GM23248 (cell line): ENCODE measurements around the gene SLIT3. TPM values are rescaled to one million over a fixed set of nuclear protein-coding genes. Genes with fewer than 3 reads are reported as not detected.
A peak's percentile ranks its signal among the peaks of the same experiment; 100 is the strongest.

Experiments used
- DNase-seq: peaks from one replicate; pipeline ENCODE4 v3.0.0-alpha.2; 2015
- H2AFZ ChIP-seq: fragments of 200-600 bp; sonication (generic); 2 replicates; pipeline ENCODE4 v1.6.1; 2016; ENCODE audit warnings: antibody characterized with exemption
- H3F3A ChIP-seq: fragments of 200-600 bp; sonication (generic); 2 replicates; pipeline ENCODE4 v1.6.1; 2016; ENCODE audit warnings: mild to moderate bottlenecking, antibody characterized with exemption, mixed run types; ENCODE audit not compliant: insufficient read depth
- H3K27ac ChIP-seq: fragments of 200-600 bp; sonication (generic); 2 replicates; pipeline ENCODE4 v1.5.1; 2016; ENCODE audit warnings: mild to moderate bottlenecking
- H3K27me3 ChIP-seq: fragments of 200-600 bp; sonication (generic); replicated peaks from 2 replicates; pipeline ENCODE4 v1.6.1; 2016; ENCODE audit warnings: mild to moderate bottlenecking; ENCODE audit not compliant: insufficient read depth
- H3K36me3 ChIP-seq: fragments of 200-600 bp; sonication (generic); 2 replicates; pipeline ENCODE4 v1.6.1; 2016; ENCODE audit warnings: low read depth, mild to moderate bottlenecking
- H3K4me1 ChIP-seq: fragments of 200-600 bp; sonication (generic); 2 replicates; pipeline ENCODE4 v1.6.1; 2016; ENCODE audit warnings: mild to moderate bottlenecking; ENCODE audit not compliant: insufficient read depth
- H3K4me2 ChIP-seq: fragments of 200-600 bp; sonication (generic); one replicate; pipeline ENCODE4 v1.6.1; 2016; ENCODE audit warnings: mild to moderate bottlenecking; ENCODE audit not compliant: unreplicated experiment
- H3K4me3 ChIP-seq: fragments of 200-600 bp; sonication (generic); 2 replicates; pipeline ENCODE4 v1.5.1; 2016; ENCODE audit warnings: mild to moderate bottlenecking
- H3K79me2 ChIP-seq: fragments of 200-600 bp; sonication (generic); 2 replicates; pipeline ENCODE4 v1.6.1; 2016; ENCODE audit warnings: mild to moderate bottlenecking; ENCODE audit not compliant: insufficient read depth
- H3K9ac ChIP-seq: fragments of 200-600 bp; sonication (generic); 2 replicates; pipeline ENCODE4 v1.6.1; 2016; ENCODE audit warnings: mild to moderate bottlenecking
- H3K9me2 ChIP-seq: fragments of 200-600 bp; sonication (generic); 2 replicates; pipeline ENCODE4 v1.6.1; 2016; ENCODE audit warnings: mixed run types, mild to moderate bottlenecking, moderate library complexity; ENCODE audit not compliant: insufficient read depth
- H3K9me3 ChIP-seq: fragments of 200-600 bp; sonication (generic); one replicate; pipeline ENCODE4 v1.6.1; 2017; ENCODE audit warnings: low read depth
- H4K20me1 ChIP-seq: fragments of 200-600 bp; sonication (generic); 2 replicates; pipeline ENCODE4 v1.6.0; 2016; ENCODE audit not compliant: insufficient read depth
- EZH2 ChIP-seq: fragments of 200-600 bp; sonication (generic); IDR thresholded peaks from 2 replicates; pipeline ENCODE4 v1.6.1; 2018; ENCODE audit warnings: antibody characterized with exemption, mild to moderate bottlenecking; ENCODE audit not compliant: insufficient read depth, poor library complexity, severe bottlenecking
- EZH2phosphoT487 ChIP-seq: fragments of 200-600 bp; sonication (generic); IDR thresholded peaks from 2 replicates; pipeline ENCODE4 v1.6.1; 2018; ENCODE audit warnings: antibody characterized with exemption, moderate library complexity, mild to moderate bottlenecking, low read depth; ENCODE audit not compliant: insufficient read depth
- WGBS, 2 experiments: methylation state at CpG; one replicate each; pipeline ENCODE4 v1.1.6; 2015 to 2017; ENCODE audit warnings: low lambda C conversion rate in 2 of 2, low coverage in 1 of 2; ENCODE audit errors: missing lambda C conversion rate in 2 of 2; 5-methylcytosine and 5-hydroxymethylcytosine counted together
- in situ Hi-C: fragments of 300-500 bp; cut with MboI; formaldehyde crosslinking; loops from 2 replicates; pipeline ENCODE4 v1.15.0; 2020
- polyA plus RNA-seq: library from polyadenylated mRNA; unstranded; fragments of >200 nt; fragmentation: Nextera tagmentation; extraction: Ambion mirVana; gene quantifications from 2 replicates; pipeline ENCODE4 v1.2.1, GENCODE V29; 2016
- total RNA-seq: library from RNA; depleted of rRNA; stranded (reverse); fragments of >200 nt; shearing (Covaris generic); gene quantifications from 2 replicates; pipeline ENCODE4 v1.2.3, GENCODE V29; 2014

Gene SLIT3
- total and polyA plus RNA-seq, 2 experiments from 2014 or later, result 61.9 to 100 TPM

DNA sequence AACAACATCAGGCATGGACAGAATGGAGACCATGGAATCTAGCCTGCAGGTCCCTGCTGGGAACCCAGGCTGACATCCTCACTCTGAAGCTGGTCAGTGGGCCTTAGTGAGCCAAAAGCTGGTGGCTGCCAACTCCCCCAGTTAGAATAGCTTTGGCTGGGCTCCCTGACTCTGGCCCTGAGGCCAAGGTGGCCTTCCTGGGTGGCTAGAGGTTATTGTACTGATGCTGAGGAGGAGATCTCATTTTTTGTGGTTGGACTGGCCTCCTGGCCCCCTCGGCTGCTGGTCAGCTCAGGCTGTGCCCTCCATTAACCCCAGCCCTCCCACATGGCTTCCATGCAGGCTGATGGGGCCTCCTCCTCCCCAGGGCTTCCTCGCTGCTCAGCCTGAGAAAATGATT, 620.5 kb downstream of the SLIT3 start:
- no peak overlapping the region for H3K4me3 ChIP-seq
- H3K9me2 ChIP-seq, result no peaks in the 10 kb centered on the region
- no peaks in the 10 kb centered on the region for H4K20me1 ChIP-seq
- no peak overlapping the region for H3K27ac ChIP-seq
- H3K4me2 ChIP-seq, result no peak overlapping the region
- no peaks in the 10 kb centered on the region for H3K27me3 ChIP-seq
- 54 to 78% methylated on average over 2 of the region's 2 CpGs for WGBS, 2 experiments
- H3F3A ChIP-seq, result peaks cover 19% of the 10 kb centered on the region
- no peak for DNase-seq
- no peaks in the 10 kb centered on the region for H3K79me2 ChIP-seq
- no peaks in the 10 kb centered on the region for H3K9me3 ChIP-seq
- peaks cover 16% of the 10 kb centered on the region for H3K4me1 ChIP-seq
- H2AFZ ChIP-seq, result no peak overlapping the region
- no peak for TF ChIP-seq EZH2phosphoT487
- TF ChIP-seq EZH2, result no peak
- H3K9ac ChIP-seq, result no peak overlapping the region
- in situ Hi-C loops, result no loop called here
- no peaks in the 10 kb centered on the region for H3K36me3 ChIP-seq

DNA sequence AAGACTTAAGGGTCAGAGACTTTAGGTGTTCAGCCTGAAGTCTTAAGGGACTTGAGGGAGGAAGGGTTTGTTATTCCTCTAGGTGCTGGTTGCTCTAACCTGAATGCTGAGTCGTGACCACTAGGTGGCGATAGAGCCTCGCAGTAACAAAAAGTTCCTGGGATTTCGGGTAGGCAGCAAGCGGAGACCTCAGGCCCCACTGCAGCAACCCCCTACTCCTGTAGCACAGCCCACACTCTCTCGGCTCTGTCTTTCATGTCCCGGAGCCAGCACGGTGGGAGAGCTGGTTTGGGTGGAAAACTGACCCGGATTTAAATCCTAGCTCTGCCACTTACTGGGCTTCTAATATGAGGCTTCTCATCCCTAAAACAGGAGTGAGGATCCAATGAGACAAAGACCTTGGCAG, 621.4 kb downstream of the SLIT3 start:
- no peaks in the 10 kb centered on the region for H3K9me3 ChIP-seq
- H3K4me1 ChIP-seq, result peaks cover 16% of the 10 kb centered on the region
- in situ Hi-C loops, result no loop called here
- no peak overlapping the region for H3K9ac ChIP-seq
- no peak overlapping the region for H3K4me3 ChIP-seq
- no peaks in the 10 kb centered on the region for H3K27me3 ChIP-seq
- H3K79me2 ChIP-seq, result no peaks in the 10 kb centered on the region
- H2AFZ ChIP-seq, result no peak overlapping the region
- H3K36me3 ChIP-seq, result no peaks in the 10 kb centered on the region
- no peaks in the 10 kb centered on the region for H3K9me2 ChIP-seq
- no peaks in the 10 kb centered on the region for H4K20me1 ChIP-seq
- no peak overlapping the region for H3K4me2 ChIP-seq
- peaks cover 19% of the 10 kb centered on the region for H3F3A ChIP-seq
- TF ChIP-seq EZH2phosphoT487 (no peak), EZH2 (no peak)
- no peak overlapping the region for H3K27ac ChIP-seq
- DNase-seq, result peak; percentile 74
- WGBS, 2 experiments, result 2 to 6% methylated on average over 9 of the region's 9 CpGs

DNA sequence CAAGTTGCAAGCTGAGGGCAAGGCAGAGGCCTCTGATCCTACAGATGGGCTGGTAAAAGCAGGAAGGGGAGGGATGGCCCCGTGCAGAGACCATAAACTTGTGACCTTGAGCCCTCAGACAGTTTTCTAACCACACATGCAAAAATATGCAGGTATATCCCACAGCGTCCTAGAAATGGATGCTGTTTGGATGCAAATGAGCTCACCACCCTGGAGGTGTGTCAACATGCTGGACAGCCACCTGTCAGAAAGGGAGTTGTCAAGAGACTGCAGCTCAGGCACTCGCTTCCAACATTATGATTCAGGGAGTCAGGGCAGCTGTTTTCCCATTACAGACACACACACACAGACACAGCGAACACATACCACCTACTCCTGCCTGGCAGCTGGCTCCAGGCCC, 624.4 kb downstream of the SLIT3 start:
- H3K36me3 ChIP-seq, result no peaks in the 10 kb centered on the region
- no peak overlapping the region for H3K4me3 ChIP-seq
- no peak for DNase-seq
- no peak overlapping the region for H3K4me2 ChIP-seq
- no peaks in the 10 kb centered on the region for H4K20me1 ChIP-seq
- H3K9me2 ChIP-seq, result no peaks in the 10 kb centered on the region
- H2AFZ ChIP-seq, result no peak overlapping the region
- no peaks in the 10 kb centered on the region for H3K27me3 ChIP-seq
- H3K9ac ChIP-seq, result no peak overlapping the region
- peaks cover 8% of the 10 kb centered on the region; the same call in 1 of the 2 replicates for H3F3A ChIP-seq
- in situ Hi-C loops, result no loop called here
- peaks cover 7% of the 10 kb centered on the region for H3K4me1 ChIP-seq
- H3K27ac ChIP-seq, result no peak overlapping the region
- 78 to 79% methylated on average over 4 of the region's 4 CpGs for WGBS, 2 experiments
- H3K79me2 ChIP-seq, result no peaks in the 10 kb centered on the region
- TF ChIP-seq EZH2 (no peak), EZH2phosphoT487 (no peak)
- H3K9me3 ChIP-seq, result no peaks in the 10 kb centered on the region

DNA sequence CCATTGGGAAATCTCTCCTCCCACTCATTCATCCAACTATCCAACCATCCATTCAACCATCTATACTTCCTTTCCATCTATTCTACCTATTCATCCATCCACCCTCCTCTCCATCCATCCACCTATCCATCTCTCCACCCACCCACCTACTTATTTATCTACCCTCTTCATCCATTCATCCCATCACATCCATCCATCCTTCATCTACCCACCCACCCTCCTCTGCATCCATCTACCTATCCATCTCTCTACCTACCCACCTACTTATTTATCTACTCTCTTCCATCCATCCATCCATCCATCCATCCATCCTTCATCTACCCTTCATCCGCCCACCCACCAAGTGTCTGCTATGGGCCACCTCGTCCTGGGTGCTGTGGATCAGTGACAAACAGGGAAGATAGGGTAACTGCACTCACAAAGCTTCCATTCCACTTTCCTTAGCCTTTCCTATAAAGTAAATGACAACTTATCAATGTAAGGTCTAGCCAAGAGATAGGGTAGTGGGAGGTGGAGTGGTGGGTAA, 625.0 kb downstream of the SLIT3 start:
- Histone ChIP-seq H4K20me1 (no peaks in the 10 kb centered on the region), H3K9me2 (no peaks in the 10 kb centered on the region), H3F3A (0 out of 2 replicates have a peak, but pooled peaks cover 4% of the 10 kb centered on the region), H3K27ac (no peak overlapping the region), H3K79me2 (no peaks in the 10 kb centered on the region), H3K4me1 (peaks cover 1% of the 10 kb centered on the region), H3K9me3 (no peaks in the 10 kb centered on the region), H2AFZ (no peak overlapping the region), H3K36me3 (no peaks in the 10 kb centered on the region), H3K4me2 (no peak overlapping the region), H3K9ac (no peak overlapping the region), H3K4me3 (no peak overlapping the region), H3K27me3 (no peaks in the 10 kb centered on the region)
- no peak for DNase-seq
- TF ChIP-seq EZH2phosphoT487 (no peak), EZH2 (no peak)
- in situ Hi-C loops, result no loop called here
- WGBS, 2 experiments, result 96 to 100% methylated on average over 2 of the region's 2 CpGs
